ENCODE results near the gene CTU2.

Gene CTU2

DNA sequence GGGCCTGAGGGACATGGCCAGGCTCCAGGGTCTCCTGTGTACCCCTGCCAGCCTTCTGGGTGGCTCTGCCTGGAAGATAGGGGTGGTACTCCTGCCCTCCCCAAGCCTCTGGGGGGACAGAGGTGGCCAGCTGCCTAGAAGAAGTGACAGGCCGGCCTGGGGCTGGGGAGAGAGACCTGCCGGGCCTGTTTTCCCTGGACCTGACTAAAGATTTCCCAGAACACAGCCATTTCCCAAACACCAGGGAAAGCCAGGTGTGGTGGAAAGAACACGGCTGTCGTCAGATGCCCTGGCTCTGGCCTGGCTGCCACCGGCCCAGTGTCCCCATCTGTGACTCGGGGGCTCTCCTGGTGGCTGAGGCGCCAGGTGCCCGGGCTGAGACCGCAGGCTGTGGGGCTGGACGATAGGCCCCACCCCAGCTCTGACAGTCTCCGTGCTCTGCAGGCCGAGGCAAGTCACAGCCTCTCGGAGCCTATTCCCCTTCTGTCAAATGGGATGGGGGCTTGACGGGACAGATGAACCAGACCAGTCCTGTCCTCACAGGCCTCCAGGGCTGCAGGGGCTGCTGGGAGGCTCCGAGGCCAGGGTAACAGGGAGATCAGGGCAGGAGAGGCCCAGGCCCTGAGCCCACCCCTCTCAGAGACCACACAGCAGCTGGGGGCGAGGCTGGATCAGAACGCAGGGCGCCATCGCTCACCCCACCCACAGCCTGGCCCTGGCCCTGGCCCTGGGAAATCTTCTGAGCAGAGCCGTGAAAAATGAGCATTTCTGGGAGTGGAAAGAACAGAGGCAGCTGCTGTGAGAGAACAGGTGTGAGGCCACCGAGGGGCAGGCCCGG, 33.1 kb downstream of the CTU2 start:
- no peak overlapping the region for H3K4me3 ChIP-seq
- no peak for TF ChIP-seq CTCF (IDR thresholded peaks at IDR 0.05)
- no peak for DNase-seq (ENCODE audit: low spot score)
- H3K27ac ChIP-seq, result no peak overlapping the region

- DNase-seq (ENCODE audit: low spot score), result no peak
- TF ChIP-seq CTCF (IDR thresholded peaks at IDR 0.05), result no peak
These were observed 33.8 kb downstream of the CTU2 start for GRCh38 chr16:88739977-88740726.

DNA sequence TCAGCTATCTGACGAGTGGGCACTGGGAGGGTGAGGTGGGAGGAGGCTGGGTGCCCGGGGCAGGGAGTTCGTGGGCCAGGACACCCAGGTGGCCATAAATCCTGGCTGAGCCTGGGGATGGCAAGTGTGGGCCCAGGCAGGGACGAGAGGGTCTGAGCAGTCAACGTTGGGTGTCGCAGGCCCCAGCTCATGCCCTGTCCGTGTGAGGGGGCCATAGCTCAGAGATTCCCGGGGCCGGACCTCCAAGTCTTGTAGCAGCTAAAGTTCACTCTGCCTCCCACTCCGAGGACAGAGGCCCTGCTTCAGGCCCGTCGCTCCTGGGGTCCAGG, 34.4 kb downstream of the CTU2 start:
- Histone ChIP-seq H3K27ac (no peak overlapping the region), H3K4me3 (no peak overlapping the region)
- DNase-seq (ENCODE audit: low spot score), result no peak
- TF ChIP-seq CTCF (IDR thresholded peaks at IDR 0.05), result no peak

More at GRCh38 chr16:88739977-88740726, 33.8 kb downstream of the CTU2 start:
- no peak overlapping the region for H3K4me3 ChIP-seq
- H3K27ac ChIP-seq, result no peak overlapping the region

GRCh38 chr16:88741368-88741767, 35.1 kb downstream of the CTU2 start:
- TF ChIP-seq CTCF (IDR thresholded peaks at IDR 0.05), result no peak
- no peak overlapping the region for H3K27ac ChIP-seq
- no peak overlapping the region for H3K4me3 ChIP-seq
- no peak for DNase-seq (ENCODE audit: low spot score)

DNA sequence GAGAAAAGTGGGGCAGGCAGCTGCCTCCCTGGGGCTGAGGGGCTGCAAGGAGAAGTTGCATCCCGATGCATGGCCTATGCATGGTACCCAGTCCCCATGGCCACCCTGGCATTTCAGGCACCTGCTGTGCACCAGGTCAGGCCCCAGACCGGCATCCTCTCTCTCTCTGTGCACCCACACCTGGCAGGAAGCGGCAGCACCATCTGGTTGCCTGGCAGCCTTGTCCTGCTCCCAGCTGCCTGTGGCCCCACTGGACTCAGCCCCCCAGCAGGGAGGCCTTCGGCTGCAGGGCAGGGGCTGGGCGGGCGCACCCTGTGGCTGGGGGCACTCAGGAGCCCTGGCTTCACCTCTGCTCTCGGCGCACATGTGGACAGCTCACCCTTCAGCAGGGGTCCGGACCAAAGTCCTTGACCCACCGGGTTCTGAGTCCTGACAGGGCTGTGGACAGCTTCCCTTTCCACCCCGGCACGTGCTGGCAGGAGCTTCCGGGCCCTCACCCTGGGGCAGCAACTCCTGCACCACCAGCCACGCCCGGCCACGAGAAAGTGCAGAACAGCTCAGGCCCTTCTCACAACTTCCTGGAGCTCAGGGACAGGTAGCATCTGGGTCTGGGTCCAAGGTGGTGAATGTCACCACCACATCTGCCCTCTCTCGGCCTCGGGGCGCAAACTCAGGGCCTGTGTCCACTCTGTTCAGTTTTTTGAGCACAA, 36.7 kb downstream of the CTU2 start:
- H3K4me3 ChIP-seq, result no peak overlapping the region
- no peak for TF ChIP-seq CTCF (IDR thresholded peaks at IDR 0.05)

DNA sequence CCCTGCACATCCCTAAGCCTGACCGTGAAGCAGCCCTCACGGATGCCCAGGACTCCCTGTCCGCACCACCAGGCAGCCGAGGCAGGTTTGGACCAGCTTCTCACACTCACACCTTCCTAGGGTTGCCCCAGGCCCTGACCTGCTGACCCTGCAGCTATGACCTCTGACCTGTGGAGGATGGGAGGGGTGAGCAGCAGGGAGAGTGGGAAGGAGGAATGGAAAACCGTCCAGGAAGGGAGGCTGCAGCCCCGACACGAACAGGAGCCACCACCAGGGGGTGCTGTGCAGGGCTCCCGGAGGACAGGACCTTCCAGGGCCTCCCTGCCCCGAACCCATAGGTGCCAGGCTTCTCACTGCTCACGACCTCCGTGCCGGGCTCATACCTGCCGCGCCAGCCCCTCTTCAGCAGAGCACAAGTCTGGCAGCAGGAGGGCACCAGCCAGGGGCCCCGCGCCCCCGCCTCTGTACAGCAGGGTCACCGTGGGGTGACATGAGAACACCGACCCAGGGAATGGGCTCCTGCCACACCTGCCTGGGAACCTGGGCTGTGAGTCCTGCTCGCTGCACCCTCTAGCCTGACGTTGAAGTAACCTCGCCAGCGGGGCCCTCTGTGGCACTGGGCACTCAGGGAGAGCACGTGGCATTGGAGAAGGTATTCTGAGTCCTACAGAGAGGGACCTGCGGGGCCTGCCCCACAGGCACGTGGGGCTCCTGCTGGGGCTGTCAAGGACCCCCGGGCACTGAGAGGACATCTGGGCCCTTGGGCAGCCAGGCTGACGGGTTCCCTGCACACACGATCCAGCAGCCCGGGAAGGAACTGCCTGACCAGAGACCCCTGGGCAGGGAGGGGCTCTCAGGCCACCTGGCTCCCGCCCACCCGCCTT, 37.6 kb downstream of the CTU2 start:
- peak; percentile 84 for DNase-seq (ENCODE audit: low spot score)
- TF ChIP-seq CTCF (IDR thresholded peaks at IDR 0.05), result peak; percentile 84
- Histone ChIP-seq H3K27ac (no peak overlapping the region), H3K4me3 (peak overlapping the region; percentile 34)

More for the DNA sequence above, 36.7 kb downstream of the CTU2 start:
- DNase-seq (ENCODE audit: low spot score), result no peak
- H3K27ac ChIP-seq, result no peak overlapping the region
